Neutrophil (primary cell): ENCODE data around the gene NRG3.
"Not testable (repeated sequence)": the region's sequence is repeated elsewhere in the genome, so short reads cannot be mapped to it uniquely, and the experiment has no call there.

ENCODE experiments used
- H3K27ac ChIP-seq: fragments of 200-600 bp; sonication (generic); 2 replicates; pipeline ENCODE4 v1.5.1; 2016; ENCODE audit warnings: mild to moderate bottlenecking, moderate library complexity
- H3K27me3 ChIP-seq: fragments of 200-600 bp; sonication (generic); 2 replicates; pipeline ENCODE4 v1.6.0; 2016; ENCODE audit warnings: mild to moderate bottlenecking
- H3K36me3 ChIP-seq: fragments of 200-600 bp; sonication (generic); 2 replicates; pipeline ENCODE4 v1.5.1; 2017
- H3K4me1 ChIP-seq, 2 experiments: fragments of 200-600 bp in 1 of 2; sonication (generic) in 1 of 2; 1 replicate in 1 of 2; 2 replicates in 1 of 2; pipeline versions ENCODE4 v1.5.1 to v1.6.1; 2013 to 2016; ENCODE audit warnings: low read depth in 1 of 2, low read length in 1 of 2, mild to moderate bottlenecking in 1 of 2, moderate library complexity in 1 of 2; ENCODE audit not compliant: control insufficient read depth in 1 of 2, insufficient read depth in 1 of 2
- H3K4me3 ChIP-seq, 2 experiments: fragments of 200-600 bp in 1 of 2; sonication (generic) in 1 of 2; 1 replicate in 1 of 2; 2 replicates in 1 of 2; pipeline ENCODE4 v1.5.1; 2013 to 2016; ENCODE audit warnings: low read depth in 1 of 2, low read length in 1 of 2, mild to moderate bottlenecking in 1 of 2, moderate library complexity in 1 of 2
- H3K9me3 ChIP-seq: fragments of 200-600 bp; sonication (generic); 2 replicates; pipeline ENCODE4 v1.5.1; 2016
- CTCF ChIP-seq: fragments of 200-600 bp; sonication (generic); IDR thresholded peaks from 2 replicates; pipeline ENCODE4 v1.5.1; 2016; ENCODE audit warnings: antibody characterized with exemption

Gene NRG3

GRCh38 chr10:82949816-82950575, 1075.0 kb downstream of the NRG3 start:
- Histone ChIP-seq H3K27ac (no peak overlapping the region), H3K4me1 (no peaks in the 10 kb centered on the region), H3K36me3 (no peaks in the 10 kb centered on the region), H3K9me3 (no peaks in the 10 kb centered on the region), H3K27me3 (no peaks in the 10 kb centered on the region), H3K4me3 (no peak overlapping the region)
- no peak for TF ChIP-seq CTCF

GRCh38 chr10:82953331-82953730, 1078.3 kb downstream of the NRG3 start:
- Histone ChIP-seq H3K4me1 (no peaks in the 10 kb centered on the region), H3K9me3 (no peaks in the 10 kb centered on the region), H3K27ac (no peak overlapping the region), H3K4me3 (no peak overlapping the region), H3K27me3 (no peaks in the 10 kb centered on the region), H3K36me3 (no peaks in the 10 kb centered on the region)
- TF ChIP-seq CTCF: no peak

DNA sequence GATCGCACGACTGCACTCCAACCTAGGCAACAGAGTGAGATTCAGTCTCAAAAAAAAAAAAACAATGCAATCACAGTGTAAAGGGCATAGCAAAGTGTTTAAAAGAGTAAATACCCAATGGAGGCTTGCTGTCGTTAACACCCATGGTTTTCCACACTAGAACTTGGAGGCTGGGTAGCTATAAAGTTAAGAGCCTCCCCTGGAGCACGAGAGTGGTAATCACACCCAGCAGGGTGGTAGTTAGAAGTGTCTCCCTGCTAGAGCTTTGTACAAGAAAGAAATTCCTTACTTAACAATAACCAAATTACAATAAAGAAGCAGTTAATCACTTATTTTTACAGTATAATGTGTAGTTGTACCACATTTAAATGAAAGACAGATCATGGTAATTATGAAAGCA, 1078.9 kb downstream of the NRG3 start:
- no peak overlapping the region for H3K27ac ChIP-seq
- no peaks in the 10 kb centered on the region for H3K36me3 ChIP-seq
- no peak for TF ChIP-seq CTCF
- H3K9me3 ChIP-seq: no peaks in the 10 kb centered on the region
- no peaks in the 10 kb centered on the region for H3K4me1 ChIP-seq
- no peak overlapping the region for H3K4me3 ChIP-seq
- no peaks in the 10 kb centered on the region for H3K27me3 ChIP-seq

- H3K4me1 ChIP-seq, H3K9me3 ChIP-seq, H3K36me3 ChIP-seq: not testable (repeated sequence)
These were observed 1085.5 kb downstream of the NRG3 start for GRCh38 chr10:82960421-82961060.

DNA sequence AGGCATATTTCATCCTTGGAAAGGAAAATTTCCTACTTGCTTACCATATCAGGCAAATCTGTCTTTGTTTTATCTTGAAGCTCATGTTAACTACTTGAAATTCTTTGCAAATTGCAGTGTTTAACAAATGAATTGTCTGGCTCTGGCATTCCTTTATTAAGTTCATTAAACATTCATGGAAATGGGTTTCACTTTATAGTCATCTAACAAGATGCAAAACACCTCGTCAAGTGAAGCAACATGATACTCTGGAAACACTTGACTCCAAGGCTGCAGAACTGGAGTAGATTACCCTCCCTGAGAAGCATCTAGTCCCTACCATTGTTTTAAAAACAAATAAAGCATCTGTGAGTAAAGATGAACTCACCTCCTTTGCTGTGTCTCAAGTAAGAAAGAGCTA, 1086.9 kb downstream of the NRG3 start:
- TF ChIP-seq CTCF: no peak
- no peaks in the 10 kb centered on the region for H3K36me3 ChIP-seq

More at GRCh38 chr10:82960421-82961060, 1085.5 kb downstream of the NRG3 start:
- H3K27ac ChIP-seq, H3K4me3 ChIP-seq, H3K27me3 ChIP-seq: not testable (repeated sequence)

DNA sequence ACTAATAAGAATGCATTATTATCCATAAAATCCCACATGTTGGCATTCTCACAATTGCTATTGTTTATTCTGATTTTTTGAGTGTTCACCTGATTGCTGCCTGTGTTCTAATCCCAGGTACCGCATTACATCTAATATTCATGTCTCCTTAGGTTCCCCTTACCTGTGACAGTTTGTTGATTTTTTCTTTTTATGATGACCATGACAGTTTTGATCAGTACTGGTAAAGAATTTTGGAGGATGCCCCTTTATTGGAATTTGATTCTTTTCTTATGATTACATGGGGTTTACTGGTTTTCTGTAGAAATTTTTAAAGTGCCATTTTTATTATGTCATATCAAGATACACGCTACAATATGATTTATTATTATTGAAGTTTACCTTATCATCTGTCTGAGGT, 1091.1 kb downstream of the NRG3 start:
- Histone ChIP-seq H3K9me3 (no peaks in the 10 kb centered on the region), H3K27me3 (no peaks in the 10 kb centered on the region), H3K36me3 (no peaks in the 10 kb centered on the region), H3K27ac (no peak overlapping the region), H3K4me1 (no peaks in the 10 kb centered on the region), H3K4me3 (no peak overlapping the region)
- no peak for TF ChIP-seq CTCF

More for the DNA sequence above, 1086.9 kb downstream of the NRG3 start:
- Histone ChIP-seq H3K4me3 (no peak overlapping the region), H3K27me3 (no peaks in the 10 kb centered on the region), H3K27ac (no peak overlapping the region), H3K9me3 (no peaks in the 10 kb centered on the region), H3K4me1 (no peaks in the 10 kb centered on the region)
